AG09309 (cell line): ENCODE measurements around the gene PPP6R3.

Experiments
- DNase-seq: peaks from one replicate; pipeline ENCODE4 v3.0.0-alpha.2; 2010; ENCODE audit warnings: low read depth
- H3K4me3 ChIP-seq: 2 replicates; pipeline ENCODE4 v1.5.1; 2011; ENCODE audit warnings: mild to moderate bottlenecking, low read depth, low read length, moderate library complexity; ENCODE audit not compliant: control insufficient read depth
- CTCF ChIP-seq: IDR thresholded peaks from 2 replicates; pipeline ENCODE4 v1.5.1; 2011; ENCODE audit warnings: mild to moderate bottlenecking, low read depth, low read length, inconsistent platforms; ENCODE audit not compliant: insufficient read depth, control insufficient read depth; ENCODE audit errors: missing control alignments

The PPP6R3 gene

GRCh38 chr11:68655406-68655805 lies 194.9 kb downstream of the PPP6R3 start:
- H3K4me3 ChIP-seq: no peak overlapping the region
- no peak for DNase-seq
- TF ChIP-seq CTCF: no peak

GRCh38 chr11:68655806-68656205 lies 195.3 kb downstream of the PPP6R3 start:
- no peak for DNase-seq
- no peak for TF ChIP-seq CTCF
- H3K4me3 ChIP-seq: no peak overlapping the region

- TF ChIP-seq CTCF: no peak
- H3K4me3 ChIP-seq: no peak overlapping the region
Observed at GRCh38 chr11:68657021-68657780, 196.6 kb downstream of the PPP6R3 start.

GRCh38 chr11:68658097-68658496 lies 197.5 kb downstream of the PPP6R3 start:
- no peak overlapping the region for H3K4me3 ChIP-seq
- TF ChIP-seq CTCF: no peak

More at GRCh38 chr11:68657021-68657780, 196.6 kb downstream of the PPP6R3 start:
- no peak for DNase-seq

GRCh38 chr11:68658661-68659060 lies 198.1 kb downstream of the PPP6R3 start:
- H3K4me3 ChIP-seq: no peak overlapping the region
- TF ChIP-seq CTCF: no peak
- DNase-seq: no peak

More at GRCh38 chr11:68658097-68658496, 197.5 kb downstream of the PPP6R3 start:
- DNase-seq: no peak

GRCh38 chr11:68659158-68659921 lies 198.8 kb downstream of the PPP6R3 start:
- no peak for TF ChIP-seq CTCF
- peak; percentile 81 for DNase-seq
- no peak overlapping the region for H3K4me3 ChIP-seq
